IMR-90 (cell line): Measurements from ENCODE around the gene CGNL1. TPM values are rescaled to one million over a fixed set of nuclear protein-coding genes. Genes with fewer than 3 reads are reported as not detected.

Experiments
- ATAC-seq: fragments of 200-7000 bp; cut with Tn5 transposase; 2 replicates; pipeline ENCODE4 v1.9.1; 2020; ENCODE audit warnings: low read depth, mild to moderate bottlenecking, moderate library complexity
- BruUV-seq: library from RNA; stranded (reverse); fragments of 400-500 nt; replicated peaks from 2 replicates; lab custom pipeline; 2021; lab: Mats Ljungman, UMichigan
- CTCF ChIA-PET: fragments of 300-600 bp; formaldehyde crosslinking; extraction: SDS; loops from one replicate; lab custom pipeline; 2021; ENCODE audit warnings: antibody characterized with exemption; lab: Yijun Ruan, JAX
- POLR2A ChIA-PET: fragments of 300-600 bp; sonication (Branson Sonifier 250); formaldehyde crosslinking; loops from one replicate; lab custom pipeline; 2022; ENCODE audit warnings: antibody characterized with exemption; ENCODE audit not compliant: unreplicated experiment; lab: Charles Lee
- DNase-seq: peaks from one replicate; pipeline ENCODE4 v3.0.0; 2013
- H2AFZ ChIP-seq: replicated peaks from 2 replicates; pipeline ENCODE3; 2013; ENCODE audit warnings: low read length, mild to moderate bottlenecking; ENCODE audit not compliant: poor library complexity
- H2AK5ac ChIP-seq: 2 replicates; pipeline ENCODE4 v1.6.1; 2013; ENCODE audit warnings: low read depth, low read length, inconsistent platforms
- H2AK9ac ChIP-seq: replicated peaks from 2 replicates; pipeline ENCODE3; 2013; ENCODE audit warnings: mild to moderate bottlenecking, low read depth, low read length, moderate library complexity; ENCODE audit not compliant: poor library complexity
- H2BK120ac ChIP-seq: 2 replicates; pipeline ENCODE4 v1.6.1; 2013; ENCODE audit warnings: low read depth, low read length, inconsistent platforms
- H2BK15ac ChIP-seq: 3 replicates; pipeline ENCODE4 v1.6.1; 2013; ENCODE audit warnings: low read depth, low read length, inconsistent platforms
- H2BK20ac ChIP-seq: 2 replicates; pipeline ENCODE4 v1.6.1; 2013; ENCODE audit warnings: low read depth, mild to moderate bottlenecking, inconsistent platforms, low read length, moderate library complexity
- H2BK5ac ChIP-seq: 2 replicates; pipeline ENCODE4 v1.6.1; 2013; ENCODE audit warnings: mild to moderate bottlenecking, low read depth, low read length, inconsistent platforms; ENCODE audit not compliant: poor library complexity, severe bottlenecking
- H3K14ac ChIP-seq: replicated peaks from 2 replicates; pipeline ENCODE4 v1.6.1; 2013; ENCODE audit warnings: low read depth, low read length, inconsistent platforms
- H3K18ac ChIP-seq: 2 replicates; pipeline ENCODE4 v1.6.1; 2013; ENCODE audit warnings: low read depth, low read length, control low read depth
- H3K23ac ChIP-seq: 2 replicates; pipeline ENCODE4 v1.6.1; 2013; ENCODE audit warnings: low read depth, low read length, inconsistent platforms
- H3K27ac ChIP-seq: 2 replicates; pipeline ENCODE4 v1.5.1; 2013; ENCODE audit warnings: mild to moderate bottlenecking, control low read depth, low read length; ENCODE audit not compliant: insufficient read depth
- H3K27me3 ChIP-seq: 2 replicates; pipeline ENCODE4 v1.6.1; 2013; ENCODE audit warnings: low read length; ENCODE audit not compliant: control insufficient read depth, insufficient read depth
- H3K36me3 ChIP-seq: 2 replicates; pipeline ENCODE4 v1.6.1; 2013; ENCODE audit warnings: low read length, mixed read lengths; ENCODE audit not compliant: control insufficient read depth, insufficient read depth
- H3K4ac ChIP-seq: 2 replicates; pipeline ENCODE4 v1.6.1; 2013; ENCODE audit warnings: low read depth, low read length, inconsistent platforms
- H3K4me1 ChIP-seq: 2 replicates; pipeline ENCODE4 v1.6.1; 2013; ENCODE audit warnings: low read length, mixed read lengths; ENCODE audit not compliant: control insufficient read depth, insufficient read depth
- H3K4me2 ChIP-seq: 2 replicates; pipeline ENCODE4 v1.6.1; 2013; ENCODE audit warnings: low read depth, mild to moderate bottlenecking, control low read depth, low read length, moderate library complexity
- H3K4me3 ChIP-seq: 2 replicates; pipeline ENCODE4 v1.5.1; 2013; ENCODE audit warnings: low read depth, mild to moderate bottlenecking, control low read depth, low read length, moderate library complexity; ENCODE audit not compliant: insufficient read depth
- H3K56ac ChIP-seq: 2 replicates; pipeline ENCODE4 v1.6.1; 2013; ENCODE audit warnings: low read length, inconsistent platforms; ENCODE audit not compliant: insufficient read depth; ENCODE audit errors: extremely low read depth
- H3K79me1 ChIP-seq, 2 experiments: 2 replicates each; pipeline ENCODE4 v1.6.1; 2013; ENCODE audit warnings: low read length in 2 of 2, inconsistent platforms in 1 of 2, low read depth in 1 of 2
- H3K9ac ChIP-seq: 2 replicates; pipeline ENCODE4 v1.6.1; 2013; ENCODE audit warnings: low read depth, low read length, control low read depth
- H3K9me1 ChIP-seq: 2 replicates; pipeline ENCODE4 v1.6.1; 2013; ENCODE audit warnings: low read length, inconsistent platforms; ENCODE audit not compliant: insufficient read depth
- H3K9me3 ChIP-seq: 2 replicates; pipeline ENCODE4 v1.6.1; 2013; ENCODE audit warnings: low read length; ENCODE audit not compliant: control insufficient read depth, insufficient read depth
- H4K20me1 ChIP-seq: 2 replicates; pipeline ENCODE4 v1.6.1; 2013; ENCODE audit warnings: low read length, inconsistent platforms; ENCODE audit not compliant: insufficient read depth
- H4K5ac ChIP-seq: 2 replicates; pipeline ENCODE4 v1.6.1; 2013; ENCODE audit warnings: mild to moderate bottlenecking, low read depth, low read length, control low read depth
- H4K8ac ChIP-seq, 2 experiments: 2 replicates each; pipeline ENCODE4 v1.6.1; 2013; ENCODE audit warnings: low read depth in 2 of 2, low read length in 2 of 2, control low read depth in 1 of 2, inconsistent platforms in 1 of 2
- H4K91ac ChIP-seq: 2 replicates; pipeline ENCODE4 v1.6.1; 2013; ENCODE audit warnings: low read depth, low read length, inconsistent platforms; ENCODE audit not compliant: insufficient read depth
- BHLHE40 ChIP-seq: fragments of 150-350 bp; IDR thresholded peaks from 2 replicates; pipeline ENCODE4 v1.6.1; 2016; ENCODE audit warnings: mild to moderate bottlenecking, low read depth, low read length
- CEBPB ChIP-seq: IDR thresholded peaks from 2 replicates; pipeline ENCODE4 v1.6.1; 2012; ENCODE audit warnings: low read depth, low read length, improper control_type of control experiment
- CHD1 ChIP-seq: IDR thresholded peaks from 2 replicates; pipeline ENCODE4 v1.6.1; 2012; ENCODE audit warnings: low read depth, low read length, improper control_type of control experiment
- CTCF ChIP-seq: conservative IDR thresholded peaks from 2 replicates; pipeline ENCODE4 v1.5.1; 2012; ENCODE audit warnings: mild to moderate bottlenecking, low read depth, low read length, improper control_type of control experiment
- FOS ChIP-seq: fragments of 150-350 bp; IDR thresholded peaks from 2 replicates; pipeline ENCODE4 v1.6.1; 2016; ENCODE audit warnings: low read depth, low read length
- MAFK ChIP-seq: IDR thresholded peaks from 2 replicates; pipeline ENCODE4 v1.6.1; 2012; ENCODE audit warnings: low read depth, low read length, improper control_type of control experiment
- MAZ ChIP-seq: IDR thresholded peaks from 2 replicates; pipeline ENCODE4 v1.6.1; 2012; ENCODE audit warnings: low read depth, mild to moderate bottlenecking, low read length, improper control_type of control experiment, moderate library complexity, borderline replicate concordance
- MXI1 ChIP-seq: IDR thresholded peaks from 2 replicates; pipeline ENCODE4 v1.6.1; 2012; ENCODE audit warnings: low read depth, mild to moderate bottlenecking, low read length, moderate library complexity, borderline replicate concordance
- NFE2L2 ChIP-seq: fragments of 150-350 bp; IDR thresholded peaks from 2 replicates; pipeline ENCODE4 v1.6.1; 2016; ENCODE audit warnings: low read depth, mild to moderate bottlenecking, low read length
- POLR2A ChIP-seq: IDR thresholded peaks from 2 replicates; pipeline ENCODE4 v1.6.1; 2012; ENCODE audit warnings: mild to moderate bottlenecking, low read depth, low read length
- RAD21 ChIP-seq: IDR thresholded peaks from 2 replicates; pipeline ENCODE4 v1.6.1; 2012; ENCODE audit warnings: low read length, improper control_type of control experiment
- RCOR1 ChIP-seq: IDR thresholded peaks from 2 replicates; pipeline ENCODE4 v1.6.1; 2012; ENCODE audit warnings: mild to moderate bottlenecking, low read length, improper control_type of control experiment; ENCODE audit not compliant: insufficient replicate concordance
- RFX5 ChIP-seq: IDR thresholded peaks from 2 replicates; pipeline ENCODE4 v1.8.0; 2012; ENCODE audit warnings: low read depth, mild to moderate bottlenecking, low read length, moderate library complexity
- SMC3 ChIP-seq: fragments of 150-350 bp; IDR thresholded peaks from 2 replicates; pipeline ENCODE4 v1.6.1; 2016; ENCODE audit warnings: low read depth, mild to moderate bottlenecking, antibody characterized with exemption, low read length, moderate library complexity
- USF2 ChIP-seq: fragments of 150-350 bp; IDR thresholded peaks from 2 replicates; pipeline ENCODE4 v1.6.1; 2017; ENCODE audit warnings: mild to moderate bottlenecking, antibody characterized with exemption, low read length, low read depth
- WGBS, 2 experiments: methylation state at CpG; one replicate each; pipeline versions ENCODE4 v1.1.5 to v1.1.7; 2013; ENCODE audit warnings: missing lambda C conversion rate in 2 of 2; ENCODE audit not compliant: insufficient read length in 1 of 2; ENCODE audit errors: extremely low coverage in 2 of 2; 5-methylcytosine and 5-hydroxymethylcytosine counted together
- dilution Hi-C: fragments of 300-500 bp; cut with HindIII; formaldehyde crosslinking; loops from one replicate; pipeline ENCODE4 v1.14.3; 2018; ENCODE audit warnings: low sequenced_read_pairs; ENCODE audit not compliant: unreplicated experiment
- in situ Hi-C: fragments of 300-500 bp; cut with MboI; formaldehyde crosslinking; loops from 3 replicates; pipeline ENCODE4 v1.14.3; 2019; ENCODE audit warnings: low sequenced_read_pairs, inconsistent platforms, mixed read lengths
- intact Hi-C: fragments of 100-400 bp; cut with micrococcal nuclease; formaldehyde crosslinking; loops from 2 replicates; pipeline ENCODE4 v1.10.0; 2022
- polyA plus RNA-seq, 3 experiments: library from polyadenylated mRNA; depleted of rRNA; stranded (reverse); fragments of >200 nt; gene quantifications; 2 replicates each; pipeline ENCODE4 v1.2.3, GENCODE V29; 2012; ENCODE audit warnings: low replicate concordance in 1 of 3
- total RNA-seq: library from RNA; depleted of rRNA; stranded (reverse); fragments of >200 nt; gene quantifications from 2 replicates; pipeline ENCODE4 v1.2.3, GENCODE V29; 2012
- TF ChIP-seq, protein P1 (sequence below): fragments of 150-350 bp; IDR thresholded peaks from 2 replicates; pipeline ENCODE4 v1.6.1; 2016; ENCODE audit warnings: low read depth, mild to moderate bottlenecking, low read length, moderate library complexity, borderline replicate concordance

CGNL1 gene
- total and polyA plus RNA-seq, 2 of the 4 experiments (the other 2 are of a cell fraction) = 0.07 to 0.18 TPM

DNA sequence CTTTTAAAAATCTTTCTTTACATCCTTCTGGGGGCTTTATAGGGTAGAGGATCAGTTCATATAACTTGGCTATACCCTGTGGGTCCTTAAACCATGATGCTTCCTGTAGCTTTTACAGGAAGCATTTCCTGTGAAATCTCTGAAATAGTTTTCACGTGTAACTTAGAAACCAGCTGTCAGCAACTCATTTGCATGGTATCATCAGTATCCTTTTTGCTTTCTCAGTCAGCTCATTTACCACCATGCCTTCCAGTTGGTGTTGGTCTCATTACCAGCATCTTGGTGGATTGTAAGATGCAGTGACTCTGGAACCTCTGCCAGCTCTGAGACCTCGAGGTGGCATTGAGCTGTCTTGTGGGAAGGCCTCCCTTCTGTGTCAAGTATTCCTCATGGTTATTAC, 118.7 kb downstream of the CGNL1 start:
- ChIA-PET POLR2A (no interaction called here), CTCF (interaction anchor here (0.7 to 1.7 kb wide), 2 partner anchors 154 to 398 kb away, joined by 3 to 4 read pairs; no protein-coding TSS in a partner anchor)
- in situ Hi-C loops = no loop called here

More for the DNA sequence above, 118.7 kb downstream of the CGNL1 start:
- dilution Hi-C loops = no loop called here
- H2AK5ac ChIP-seq = no peak overlapping the region
- no peak overlapping the region for H3K14ac ChIP-seq
- H3K23ac ChIP-seq = no peak overlapping the region
- H3K18ac ChIP-seq = no peak overlapping the region
- no peaks in the 10 kb centered on the region for H3K36me3 ChIP-seq
- H2BK5ac ChIP-seq = no peak overlapping the region
- H4K91ac ChIP-seq = no peak overlapping the region
- no peak overlapping the region for H4K8ac ChIP-seq
- no peak overlapping the region for H3K4ac ChIP-seq
- no peak overlapping the region for H3K56ac ChIP-seq
- H2BK15ac ChIP-seq = no peak overlapping the region
- intact Hi-C loops = no loop called here
- no peak overlapping the region for H2BK120ac ChIP-seq
- no peak overlapping the region for H2AK9ac ChIP-seq
- ATAC-seq (no peak), DNase-seq (no peak)
- BruUV-seq = no TSS peak
- no peak overlapping the region for H2BK20ac ChIP-seq
- WGBS, 2 experiments = no CpG with 5 or more reads among the region's 2 CpGs
- H3K27me3 ChIP-seq = no peaks in the 10 kb centered on the region
- H3K4me1 ChIP-seq = no peaks in the 10 kb centered on the region
- no peak overlapping the region for H3K4me3 ChIP-seq
- no peak overlapping the region for H4K5ac ChIP-seq
- no peak overlapping the region for H3K9ac ChIP-seq
- TF ChIP-seq FOS = no peak
- TF ChIP-seq CHD1 = no peak
- no peak for TF ChIP-seq USF2
- no peak for TF ChIP-seq MAFK
- TF ChIP-seq SMC3 = no peak
- TF ChIP-seq CEBPB = no peak
- TF ChIP-seq, protein P1, sequence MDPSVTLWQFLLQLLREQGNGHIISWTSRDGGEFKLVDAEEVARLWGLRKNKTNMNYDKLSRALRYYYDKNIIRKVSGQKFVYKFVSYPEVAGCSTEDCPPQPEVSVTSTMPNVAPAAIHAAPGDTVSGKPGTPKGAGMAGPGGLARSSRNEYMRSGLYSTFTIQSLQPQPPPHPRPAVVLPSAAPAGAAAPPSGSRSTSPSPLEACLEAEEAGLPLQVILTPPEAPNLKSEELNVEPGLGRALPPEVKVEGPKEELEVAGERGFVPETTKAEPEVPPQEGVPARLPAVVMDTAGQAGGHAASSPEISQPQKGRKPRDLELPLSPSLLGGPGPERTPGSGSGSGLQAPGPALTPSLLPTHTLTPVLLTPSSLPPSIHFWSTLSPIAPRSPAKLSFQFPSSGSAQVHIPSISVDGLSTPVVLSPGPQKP = no peak
- TF ChIP-seq CTCF = no peak
- no peak for TF ChIP-seq MXI1
- TF ChIP-seq RFX5 = no peak
- TF ChIP-seq RCOR1 = no peak
- TF ChIP-seq POLR2A = no peak
- TF ChIP-seq RAD21 = no peak
- no peak for TF ChIP-seq MAZ
- TF ChIP-seq NFE2L2 = no peak
- TF ChIP-seq BHLHE40 = no peak
- no peaks in the 10 kb centered on the region for H3K9me3 ChIP-seq
- no peak overlapping the region for H2AFZ ChIP-seq
- H3K9me1 ChIP-seq = no peaks in the 10 kb centered on the region
- no peak overlapping the region for H3K4me2 ChIP-seq
- H3K27ac ChIP-seq = no peak overlapping the region
- no peaks in the 10 kb centered on the region for H3K79me1 ChIP-seq
- H4K20me1 ChIP-seq = no peaks in the 10 kb centered on the region
